Measurements from ENCODE around the gene ASTL.

DNA sequence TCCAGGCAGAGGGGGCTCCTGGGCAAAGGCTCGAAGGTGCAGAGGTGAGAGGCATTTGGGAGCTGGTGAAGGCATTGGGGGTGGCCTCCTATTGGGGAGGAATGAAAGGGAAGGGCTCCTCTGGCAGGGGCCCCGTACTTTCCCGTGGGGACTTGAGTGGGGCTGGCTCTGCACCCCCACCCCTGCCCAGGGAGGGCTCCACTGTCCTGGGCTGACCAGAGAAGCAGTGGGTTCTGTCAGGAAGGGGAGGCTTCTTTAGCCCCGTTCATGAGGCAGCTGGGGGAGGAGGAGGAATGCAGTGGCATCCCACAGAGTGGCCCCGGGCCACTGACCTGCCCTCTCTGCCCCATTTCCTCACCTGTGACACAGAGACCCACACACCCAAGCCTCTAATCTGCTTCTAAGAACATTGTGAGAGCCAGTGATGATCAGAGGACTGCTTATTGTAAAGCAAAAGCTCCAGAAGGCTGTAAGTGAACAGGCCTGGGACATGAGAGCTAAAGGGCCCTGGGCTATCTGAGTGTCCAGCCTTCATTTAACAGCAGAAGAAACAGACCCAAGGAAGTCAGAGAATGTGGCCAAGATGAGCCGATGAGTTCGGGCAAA, 65.0 kb downstream of the ASTL start:
- TF ChIP-seq POLR2A (IDR thresholded peaks at IDR 0.05; ENCODE audit: borderline replicate concordance, extremely low read depth, insufficient read depth, insufficient read length) = no peak
- TF ChIP-seq, protein P1, sequence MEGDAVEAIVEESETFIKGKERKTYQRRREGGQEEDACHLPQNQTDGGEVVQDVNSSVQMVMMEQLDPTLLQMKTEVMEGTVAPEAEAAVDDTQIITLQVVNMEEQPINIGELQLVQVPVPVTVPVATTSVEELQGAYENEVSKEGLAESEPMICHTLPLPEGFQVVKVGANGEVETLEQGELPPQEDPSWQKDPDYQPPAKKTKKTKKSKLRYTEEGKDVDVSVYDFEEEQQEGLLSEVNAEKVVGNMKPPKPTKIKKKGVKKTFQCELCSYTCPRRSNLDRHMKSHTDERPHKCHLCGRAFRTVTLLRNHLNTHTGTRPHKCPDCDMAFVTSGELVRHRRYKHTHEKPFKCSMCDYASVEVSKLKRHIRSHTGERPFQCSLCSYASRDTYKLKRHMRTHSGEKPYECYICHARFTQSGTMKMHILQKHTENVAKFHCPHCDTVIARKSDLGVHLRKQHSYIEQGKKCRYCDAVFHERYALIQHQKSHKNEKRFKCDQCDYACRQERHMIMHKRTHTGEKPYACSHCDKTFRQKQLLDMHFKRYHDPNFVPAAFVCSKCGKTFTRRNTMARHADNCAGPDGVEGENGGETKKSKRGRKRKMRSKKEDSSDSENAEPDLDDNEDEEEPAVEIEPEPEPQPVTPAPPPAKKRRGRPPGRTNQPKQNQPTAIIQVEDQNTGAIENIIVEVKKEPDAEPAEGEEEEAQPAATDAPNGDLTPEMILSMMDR (IDR thresholded peaks at IDR 0.05 in 2 of 3, conservative IDR thresholded peaks at IDR 0.05 in 1 of 3; ENCODE audit: borderline replicate concordance in 1 of 3, insufficient read depth in 1 of 3, low read depth in 2 of 3, low read length in 2 of 3) = no peak
- TF ChIP-seq YY1 (IDR thresholded peaks at IDR 0.05; ENCODE audit: extremely low read depth, insufficient replicate concordance, low read depth, low read length) = no peak
- no peak for TF ChIP-seq CEBPB (IDR thresholded peaks at IDR 0.05; ENCODE audit: low read depth)
- TF ChIP-seq, protein P2, sequence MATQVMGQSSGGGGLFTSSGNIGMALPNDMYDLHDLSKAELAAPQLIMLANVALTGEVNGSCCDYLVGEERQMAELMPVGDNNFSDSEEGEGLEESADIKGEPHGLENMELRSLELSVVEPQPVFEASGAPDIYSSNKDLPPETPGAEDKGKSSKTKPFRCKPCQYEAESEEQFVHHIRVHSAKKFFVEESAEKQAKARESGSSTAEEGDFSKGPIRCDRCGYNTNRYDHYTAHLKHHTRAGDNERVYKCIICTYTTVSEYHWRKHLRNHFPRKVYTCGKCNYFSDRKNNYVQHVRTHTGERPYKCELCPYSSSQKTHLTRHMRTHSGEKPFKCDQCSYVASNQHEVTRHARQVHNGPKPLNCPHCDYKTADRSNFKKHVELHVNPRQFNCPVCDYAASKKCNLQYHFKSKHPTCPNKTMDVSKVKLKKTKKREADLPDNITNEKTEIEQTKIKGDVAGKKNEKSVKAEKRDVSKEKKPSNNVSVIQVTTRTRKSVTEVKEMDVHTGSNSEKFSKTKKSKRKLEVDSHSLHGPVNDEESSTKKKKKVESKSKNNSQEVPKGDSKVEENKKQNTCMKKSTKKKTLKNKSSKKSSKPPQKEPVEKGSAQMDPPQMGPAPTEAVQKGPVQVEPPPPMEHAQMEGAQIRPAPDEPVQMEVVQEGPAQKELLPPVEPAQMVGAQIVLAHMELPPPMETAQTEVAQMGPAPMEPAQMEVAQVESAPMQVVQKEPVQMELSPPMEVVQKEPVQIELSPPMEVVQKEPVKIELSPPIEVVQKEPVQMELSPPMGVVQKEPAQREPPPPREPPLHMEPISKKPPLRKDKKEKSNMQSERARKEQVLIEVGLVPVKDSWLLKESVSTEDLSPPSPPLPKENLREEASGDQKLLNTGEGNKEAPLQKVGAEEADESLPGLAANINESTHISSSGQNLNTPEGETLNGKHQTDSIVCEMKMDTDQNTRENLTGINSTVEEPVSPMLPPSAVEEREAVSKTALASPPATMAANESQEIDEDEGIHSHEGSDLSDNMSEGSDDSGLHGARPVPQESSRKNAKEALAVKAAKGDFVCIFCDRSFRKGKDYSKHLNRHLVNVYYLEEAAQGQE (IDR thresholded peaks at IDR 0.05; ENCODE audit: low read depth) = no peak
- no peak for TF ChIP-seq JUND (IDR thresholded peaks at IDR 0.05)
- no peak for TF ChIP-seq SIN3A (IDR thresholded peaks at IDR 0.05; ENCODE audit: low read depth)
